Measurements from ENCODE around the gene TMCO4. TPM values are rescaled to one million over a fixed set of nuclear protein-coding genes. Genes with fewer than 3 reads are reported as not detected.

The TMCO4 gene
- total and polyA plus RNA-seq, 2 of the 8 experiments (the other 6 are each of a cell fraction or from before 2014, with no cell fraction given), result 3.0 to 3.1 TPM

DNA sequence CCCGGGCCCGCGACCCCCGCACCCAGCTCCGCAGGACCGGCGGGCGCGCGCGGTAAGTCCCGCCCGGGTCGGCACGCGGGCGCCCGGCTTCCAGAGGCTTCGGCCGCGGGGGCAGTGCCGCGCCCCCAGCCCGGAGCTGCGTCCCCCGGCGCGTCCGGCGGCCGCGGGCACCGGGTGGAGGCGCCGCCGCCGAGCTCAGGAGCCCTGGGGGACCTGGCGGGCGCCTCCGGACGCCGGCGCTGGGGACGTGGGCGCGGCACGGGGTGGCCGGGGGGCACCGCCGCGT, 155.4 kb downstream of the TMCO4 start:
- no peak overlapping the region for H2BK20ac ChIP-seq (ENCODE audit: low read length)
- peaks cover 5 to 17% (median 12%) of the 10 kb centered on the region in 4 experiments for H3K4me1 ChIP-seq (replicated peaks in 1 of 4; ENCODE audit: control insufficient read depth in 3 of 4, insufficient read depth in 4 of 4, low read length in 3 of 4)
- no peak overlapping the region for H2AFZ ChIP-seq (ENCODE audit: low read length)
- 5% methylated on average over 17 of the region's 51 CpGs; no CpG with 5 or more reads in 1 of the 2 experiments for WGBS, 2 experiments (ENCODE audit: extremely low coverage in 1 of 2, insufficient coverage in 1 of 2, insufficient read length in 1 of 2, insufficient replicate concordance in 2 of 2, low coverage in 1 of 2, low lambda C conversion rate in 2 of 2, missing lambda C conversion rate in 1 of 2)
- H4K5ac ChIP-seq (ENCODE audit: insufficient read length, low read depth, low read length), result no peak overlapping the region
- H4K91ac ChIP-seq (replicated peaks; ENCODE audit: insufficient read length, low read length), result no peak overlapping the region
- no peaks in the 10 kb centered on the region for H3K79me1 ChIP-seq (ENCODE audit: low read depth, low read length)
- peaks cover 24 to 50% (median 35%) of the 10 kb centered on the region in 4 experiments for H3K27me3 ChIP-seq (replicated peaks in 1 of 4; ENCODE audit: control insufficient read depth in 3 of 4, extremely low read depth in 1 of 4, insufficient read depth in 3 of 4, low read length in 3 of 4)
- H3K79me2 ChIP-seq (ENCODE audit: control insufficient read depth in 1 of 2, insufficient read depth in 2 of 2, low read length in 2 of 2), result no peaks in the 10 kb centered on the region
- H3K27ac ChIP-seq (ENCODE audit: low read depth, low read length), result no peak overlapping the region
- peaks cover 10% of the 10 kb centered on the region; the same call in 1 of the 2 replicates for H3K23me2 ChIP-seq (ENCODE audit: low read depth, low read length)
- ChIA-PET CTCF (ENCODE audit: partially characterized antibody) (interaction anchor here (2.3 to 3.0 kb wide), 2 partner anchors 18 to 301 kb away, joined by 8 read pairs; no protein-coding TSS in a partner anchor), POLR2A (ENCODE audit: partially characterized antibody) (interaction anchor here (1.5 to 2.4 kb wide), 3 partner anchors 13 to 393 kb away, joined by 4 to 9 read pairs (median 7); partner anchors contain the start of genes EMC1 and MRTO4)
- no peaks in the 10 kb centered on the region for H3K9me3 ChIP-seq (ENCODE audit: insufficient read depth in 2 of 2, low read depth in 1 of 2, low read length in 1 of 2)
- H3K4me3 ChIP-seq (ENCODE audit: extremely low read depth in 1 of 4, insufficient read depth in 2 of 4, low read depth in 3 of 4, low read length in 4 of 4), result peak overlapping the region; percentile 58 to 77 (median 66)
- H2BK5ac ChIP-seq (ENCODE audit: low read depth, low read length), result no peak overlapping the region
- no peak overlapping the region for H2BK120ac ChIP-seq (replicated peaks; ENCODE audit: low read depth, low read length)
- no peak overlapping the region for H3K4ac ChIP-seq (replicated peaks; ENCODE audit: insufficient read length, low read depth, low read length)
- no peaks in the 10 kb centered on the region for H3K36me3 ChIP-seq (ENCODE audit: control insufficient read depth in 2 of 4, insufficient read depth in 4 of 4, low read length in 3 of 4)
- peak overlapping the region; percentile 91 to 96 for H3K4me2 ChIP-seq (ENCODE audit: insufficient read depth in 1 of 2, low read depth in 2 of 2, low read length in 2 of 2)
- peak; percentile 9 for TF ChIP-seq KDM4A (IDR thresholded peaks at IDR 0.05; ENCODE audit: low read depth, low read length, severe bottlenecking)
- no peak for TF ChIP-seq SP1 (IDR thresholded peaks at IDR 0.05; ENCODE audit: low read depth, low read length)
- TF ChIP-seq HDAC6 (IDR thresholded peaks at IDR 0.05; ENCODE audit: low read depth, low read length), result no peak
- no peak overlapping the region for H2BK15ac ChIP-seq (ENCODE audit: low read length)
- H4K8ac ChIP-seq (ENCODE audit: extremely low read depth, insufficient read depth, low read length), result no peak overlapping the region; the same call in 1 of the 2 replicates
- H3K56ac ChIP-seq (replicated peaks; ENCODE audit: insufficient read length, low read depth, low read length), result no peak overlapping the region
- FAIRE-seq (no peak), DNase-seq (ENCODE audit: low read depth in 1 of 2, low spot score in 2 of 2) (no peak)
- H2BK12ac ChIP-seq (ENCODE audit: low read depth, low read length), result no peak overlapping the region
- no peak overlapping the region for H3K14ac ChIP-seq (ENCODE audit: insufficient read length)
- H3K23ac ChIP-seq (ENCODE audit: insufficient read length), result no peak overlapping the region
- H3K18ac ChIP-seq (ENCODE audit: extremely low read depth, low read length), result no peak overlapping the region
- H2AK5ac ChIP-seq (ENCODE audit: low read depth, low read length), result no peak overlapping the region
- H3K9ac ChIP-seq (replicated peaks in 1 of 4; ENCODE audit: extremely low read depth in 1 of 4, low read depth in 3 of 4, low read length in 3 of 4), result 0 out of 7 replicates have a peak overlapping the region, but pooled peaks of 1 of the 4 experiments have one; percentile 13
- peaks cover 0 to 7% of the 10 kb centered on the region in 2 experiments for H4K20me1 ChIP-seq (replicated peaks in 1 of 2; ENCODE audit: control insufficient read depth in 1 of 2, insufficient read depth in 2 of 2, low read length in 2 of 2)

All from H1 (cell line).